GM23248 (cell line): ENCODE measurements around the gene GINS2. TPM values are rescaled to one million over a fixed set of nuclear protein-coding genes. Genes with fewer than 3 reads are reported as not detected.

Experiments
- DNase-seq: peaks from one replicate; pipeline ENCODE4 v3.0.0-alpha.2; 2015
- H2AFZ ChIP-seq: fragments of 200-600 bp; sonication (generic); 2 replicates; pipeline ENCODE4 v1.6.1; 2016; ENCODE audit warnings: antibody characterized with exemption
- H3F3A ChIP-seq: fragments of 200-600 bp; sonication (generic); 2 replicates; pipeline ENCODE4 v1.6.1; 2016; ENCODE audit warnings: mild to moderate bottlenecking, antibody characterized with exemption, mixed run types; ENCODE audit not compliant: insufficient read depth
- H3K27ac ChIP-seq: fragments of 200-600 bp; sonication (generic); 2 replicates; pipeline ENCODE4 v1.5.1; 2016; ENCODE audit warnings: mild to moderate bottlenecking
- H3K27me3 ChIP-seq: fragments of 200-600 bp; sonication (generic); replicated peaks from 2 replicates; pipeline ENCODE4 v1.6.1; 2016; ENCODE audit warnings: mild to moderate bottlenecking; ENCODE audit not compliant: insufficient read depth
- H3K36me3 ChIP-seq: fragments of 200-600 bp; sonication (generic); 2 replicates; pipeline ENCODE4 v1.6.1; 2016; ENCODE audit warnings: low read depth, mild to moderate bottlenecking
- H3K4me1 ChIP-seq: fragments of 200-600 bp; sonication (generic); 2 replicates; pipeline ENCODE4 v1.6.1; 2016; ENCODE audit warnings: mild to moderate bottlenecking; ENCODE audit not compliant: insufficient read depth
- H3K4me2 ChIP-seq: fragments of 200-600 bp; sonication (generic); one replicate; pipeline ENCODE4 v1.6.1; 2016; ENCODE audit warnings: mild to moderate bottlenecking; ENCODE audit not compliant: unreplicated experiment
- H3K4me3 ChIP-seq: fragments of 200-600 bp; sonication (generic); 2 replicates; pipeline ENCODE4 v1.5.1; 2016; ENCODE audit warnings: mild to moderate bottlenecking
- H3K79me2 ChIP-seq: fragments of 200-600 bp; sonication (generic); 2 replicates; pipeline ENCODE4 v1.6.1; 2016; ENCODE audit warnings: mild to moderate bottlenecking; ENCODE audit not compliant: insufficient read depth
- H3K9ac ChIP-seq: fragments of 200-600 bp; sonication (generic); 2 replicates; pipeline ENCODE4 v1.6.1; 2016; ENCODE audit warnings: mild to moderate bottlenecking
- H3K9me2 ChIP-seq: fragments of 200-600 bp; sonication (generic); 2 replicates; pipeline ENCODE4 v1.6.1; 2016; ENCODE audit warnings: mixed run types, mild to moderate bottlenecking, moderate library complexity; ENCODE audit not compliant: insufficient read depth
- H3K9me3 ChIP-seq: fragments of 200-600 bp; sonication (generic); one replicate; pipeline ENCODE4 v1.6.1; 2017; ENCODE audit warnings: low read depth
- H4K20me1 ChIP-seq: fragments of 200-600 bp; sonication (generic); 2 replicates; pipeline ENCODE4 v1.6.0; 2016; ENCODE audit not compliant: insufficient read depth
- EZH2 ChIP-seq: fragments of 200-600 bp; sonication (generic); IDR thresholded peaks from 2 replicates; pipeline ENCODE4 v1.6.1; 2018; ENCODE audit warnings: antibody characterized with exemption, mild to moderate bottlenecking; ENCODE audit not compliant: insufficient read depth, poor library complexity, severe bottlenecking
- EZH2phosphoT487 ChIP-seq: fragments of 200-600 bp; sonication (generic); IDR thresholded peaks from 2 replicates; pipeline ENCODE4 v1.6.1; 2018; ENCODE audit warnings: antibody characterized with exemption, moderate library complexity, mild to moderate bottlenecking, low read depth; ENCODE audit not compliant: insufficient read depth
- WGBS, 2 experiments: methylation state at CpG; one replicate each; pipeline ENCODE4 v1.1.6; 2015 to 2017; ENCODE audit warnings: low lambda C conversion rate in 2 of 2, low coverage in 1 of 2; ENCODE audit errors: missing lambda C conversion rate in 2 of 2; 5-methylcytosine and 5-hydroxymethylcytosine counted together
- in situ Hi-C: fragments of 300-500 bp; cut with MboI; formaldehyde crosslinking; loops from 2 replicates; pipeline ENCODE4 v1.15.0; 2020
- polyA plus RNA-seq: library from polyadenylated mRNA; unstranded; fragments of >200 nt; fragmentation: Nextera tagmentation; extraction: Ambion mirVana; gene quantifications from 2 replicates; pipeline ENCODE4 v1.2.1, GENCODE V29; 2016
- total RNA-seq: library from RNA; depleted of rRNA; stranded (reverse); fragments of >200 nt; shearing (Covaris generic); gene quantifications from 2 replicates; pipeline ENCODE4 v1.2.3, GENCODE V29; 2014

Gene GINS2
- total and polyA plus RNA-seq, 2 experiments from 2014 or later = 8.9 to 9.9 TPM

DNA sequence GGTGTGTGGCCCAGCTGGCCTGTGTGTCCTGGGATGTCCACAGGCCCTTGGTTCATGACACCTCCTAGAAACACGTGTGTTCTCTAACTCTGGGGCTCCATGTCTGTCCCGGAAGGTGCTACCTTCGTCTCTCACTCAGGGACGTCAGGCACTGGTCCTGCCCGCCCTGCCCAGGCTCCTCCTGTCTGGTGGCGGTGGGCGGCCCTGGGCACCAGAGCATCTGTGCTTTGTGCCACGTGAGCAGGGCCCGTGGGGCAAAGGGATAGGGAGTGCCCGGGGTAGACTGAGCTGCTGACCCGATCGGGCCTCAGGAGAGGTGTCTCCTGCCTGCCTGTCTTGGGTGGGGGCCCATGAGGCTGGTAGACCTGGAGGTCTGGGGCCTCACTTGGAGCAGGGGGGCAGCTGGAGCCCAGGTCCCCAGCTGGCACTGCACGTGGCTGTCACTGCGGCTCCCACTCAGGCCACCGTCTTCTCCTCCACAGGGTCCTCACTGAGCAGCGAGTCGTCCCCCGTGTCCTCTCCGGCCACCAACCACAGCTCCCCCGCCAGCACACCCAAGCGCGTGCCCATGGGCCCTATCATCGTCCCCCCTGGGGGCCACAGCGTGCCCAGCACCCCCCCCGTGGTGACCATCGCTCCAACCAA lies 40.6 kb downstream of the GINS2 start:
- H3K79me2 ChIP-seq = peaks cover 44% of the 10 kb centered on the region
- WGBS, 2 experiments = 93 to 96% methylated on average over 24 of the region's 26 CpGs
- H2AFZ ChIP-seq = no peak overlapping the region
- H3K27ac ChIP-seq = no peak overlapping the region
- TF ChIP-seq EZH2phosphoT487 = no peak
- no peak for TF ChIP-seq EZH2
- peaks cover under 1% of the 10 kb centered on the region; the same call in 1 of the 2 replicates for H3K4me1 ChIP-seq
- no peak overlapping the region for H3K4me3 ChIP-seq
- H3K27me3 ChIP-seq = no peaks in the 10 kb centered on the region
- H3F3A ChIP-seq = no peaks in the 10 kb centered on the region
- 0 out of 2 replicates have a peak, but pooled peaks cover 3% of the 10 kb centered on the region for H4K20me1 ChIP-seq
- H3K36me3 ChIP-seq = no peaks in the 10 kb centered on the region
- H3K9ac ChIP-seq = no peak overlapping the region
- in situ Hi-C loops = no loop called here
- no peaks in the 10 kb centered on the region for H3K9me3 ChIP-seq
- no peak overlapping the region for H3K4me2 ChIP-seq
- H3K9me2 ChIP-seq = no peaks in the 10 kb centered on the region
- DNase-seq = no peak

DNA sequence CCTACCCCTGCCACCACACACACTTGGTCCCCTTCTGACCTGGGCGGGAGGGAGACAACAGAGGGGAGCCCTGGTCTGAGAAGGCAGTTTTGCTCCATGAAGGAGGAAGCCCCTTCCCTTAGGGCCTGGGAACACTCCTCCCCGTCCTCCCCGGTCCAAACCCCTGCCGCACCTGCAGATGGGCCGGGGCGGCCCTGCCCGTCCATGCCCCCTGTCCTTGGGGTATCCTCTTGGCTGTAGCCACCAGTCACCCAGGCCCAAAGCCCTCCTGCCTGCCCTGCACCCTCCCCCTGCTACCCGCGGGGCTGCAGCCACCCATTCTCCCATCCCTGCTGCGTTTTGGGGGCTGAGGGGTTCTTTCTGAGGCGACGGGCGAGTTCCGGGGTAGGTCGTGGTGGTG lies 41.8 kb downstream of the GINS2 start:
- no peak for TF ChIP-seq EZH2phosphoT487
- no peak for TF ChIP-seq EZH2
- no peak for DNase-seq
- Histone ChIP-seq H3F3A (no peaks in the 10 kb centered on the region), H3K4me3 (no peak overlapping the region), H3K9ac (no peak overlapping the region), H3K4me1 (no peaks in the 10 kb centered on the region), H4K20me1 (0 out of 2 replicates have a peak, but pooled peaks cover 3% of the 10 kb centered on the region), H3K36me3 (no peaks in the 10 kb centered on the region), H3K79me2 (peaks cover 56% of the 10 kb centered on the region), H3K27me3 (no peaks in the 10 kb centered on the region), H3K9me2 (no peaks in the 10 kb centered on the region), H3K4me2 (no peak overlapping the region), H3K27ac (no peak overlapping the region), H2AFZ (no peak overlapping the region), H3K9me3 (no peaks in the 10 kb centered on the region)
- in situ Hi-C loops = no loop called here
- WGBS, 2 experiments = 96 to 97% methylated on average over 13 to 15 of the region's 15 CpGs

GRCh38 chr16:85646358-85646907 lies 42.3 kb downstream of the GINS2 start:
- Histone ChIP-seq H2AFZ (no peak overlapping the region), H3K9ac (no peak overlapping the region), H4K20me1 (0 out of 2 replicates have a peak, but pooled peaks cover 3% of the 10 kb centered on the region), H3K79me2 (peaks cover 62% of the 10 kb centered on the region), H3K9me3 (no peaks in the 10 kb centered on the region), H3K4me2 (no peak overlapping the region), H3K4me3 (no peak overlapping the region), H3K36me3 (no peaks in the 10 kb centered on the region), H3K9me2 (no peaks in the 10 kb centered on the region), H3F3A (no peaks in the 10 kb centered on the region), H3K4me1 (no peaks in the 10 kb centered on the region), H3K27ac (no peak overlapping the region), H3K27me3 (no peaks in the 10 kb centered on the region)
- TF ChIP-seq EZH2 (no peak), EZH2phosphoT487 (no peak)
- 94 to 95% methylated on average over 16 of the region's 17 CpGs for WGBS, 2 experiments
- no peak for DNase-seq
- in situ Hi-C loops = no loop called here

- H3K27me3 ChIP-seq = no peaks in the 10 kb centered on the region
- 0 out of 2 replicates have a peak, but pooled peaks cover 3% of the 10 kb centered on the region for H4K20me1 ChIP-seq
- H3K36me3 ChIP-seq = no peaks in the 10 kb centered on the region
These were observed 43.6 kb downstream of the GINS2 start for GRCh38 chr16:85645021-85645589.

More at GRCh38 chr16:85645021-85645589, 43.6 kb downstream of the GINS2 start:
- in situ Hi-C loops = no loop called here
- no peak for DNase-seq
- Histone ChIP-seq H3K79me2 (peaks cover 75% of the 10 kb centered on the region), H3K4me1 (no peaks in the 10 kb centered on the region), H3K4me2 (no peak overlapping the region), H2AFZ (no peak overlapping the region), H3K9ac (no peak overlapping the region), H3F3A (no peaks in the 10 kb centered on the region), H3K9me2 (no peaks in the 10 kb centered on the region), H3K4me3 (no peak overlapping the region), H3K9me3 (no peaks in the 10 kb centered on the region), H3K27ac (no peak overlapping the region)
- TF ChIP-seq EZH2phosphoT487 (no peak), EZH2 (no peak)
- 89 to 92% methylated on average over 19 of the region's 19 CpGs for WGBS, 2 experiments
